Neural cell (in vitro differentiated cells): Measurements from ENCODE around the gene DNAH10. TPM values are rescaled to one million over a fixed set of nuclear protein-coding genes. Genes with fewer than 3 reads are reported as not detected.

Experiments used
- H2AFZ ChIP-seq: fragments of 200-600, 300-800 bp; sonication (generic), shearing (Covaris generic); 2 replicates; pipeline ENCODE4 v1.6.0; 2014; ENCODE audit warnings: low read depth, mild to moderate bottlenecking, antibody characterized with exemption, low read length, moderate library complexity
- H3F3A ChIP-seq: fragments of 200-600 bp; shearing (Covaris generic); 2 replicates; pipeline ENCODE4 v1.6.1; 2016; ENCODE audit warnings: mild to moderate bottlenecking, moderate library complexity, mixed read lengths, antibody characterized with exemption, low read length; ENCODE audit not compliant: insufficient read depth, poor library complexity, severe bottlenecking
- H3K27ac ChIP-seq: fragments of 200-600, 300-800 bp; sonication (generic), shearing (Covaris generic); 2 replicates; pipeline ENCODE4 v1.5.1; 2014; ENCODE audit warnings: mild to moderate bottlenecking, low read length, moderate library complexity
- H3K27me3 ChIP-seq: fragments of 300-800, 200-600 bp; sonication (generic), shearing (Covaris generic); 2 replicates; pipeline ENCODE4 v1.6.0; 2014; ENCODE audit warnings: mild to moderate bottlenecking, low read depth, low read length, moderate library complexity; ENCODE audit not compliant: insufficient read depth
- H3K36me3 ChIP-seq: fragments of 300-800, 200-600 bp; sonication (generic), shearing (Covaris generic); 2 replicates; pipeline ENCODE4 v1.5.1; 2014; ENCODE audit warnings: mild to moderate bottlenecking, antibody characterized with exemption, low read length, moderate library complexity; ENCODE audit not compliant: insufficient read depth
- H3K4me2 ChIP-seq: fragments of 300-800, 200-600 bp; sonication (generic), shearing (Covaris generic); 2 replicates; pipeline ENCODE4 v1.6.0; 2014; ENCODE audit warnings: mild to moderate bottlenecking, low read length
- H3K4me3 ChIP-seq: fragments of 300-800, 200-600 bp; sonication (generic), shearing (Covaris generic); 2 replicates; pipeline ENCODE4 v1.5.1; 2014; ENCODE audit warnings: mild to moderate bottlenecking, low read length, moderate library complexity
- H3K79me2 ChIP-seq: fragments of 200-600 bp; shearing (Covaris generic); replicated peaks from 2 replicates; pipeline ENCODE4 v1.6.0; 2014; ENCODE audit warnings: mild to moderate bottlenecking, low read length, moderate library complexity; ENCODE audit not compliant: insufficient read depth
- H3K9ac ChIP-seq: fragments of 300-800, 200-600 bp; sonication (generic), shearing (Covaris generic); 2 replicates; pipeline ENCODE4 v1.6.1; 2016; ENCODE audit warnings: mild to moderate bottlenecking, low read length, mixed read lengths
- H3K9me2 ChIP-seq: fragments of 200-600 bp; shearing (Covaris generic); 2 replicates; pipeline ENCODE4 v1.6.1; 2016; ENCODE audit warnings: mild to moderate bottlenecking, low read length, mixed read lengths; ENCODE audit not compliant: insufficient read depth
- H3K9me3 ChIP-seq: fragments of 200-600, 300-800 bp; sonication (generic), shearing (Covaris generic); 2 replicates; pipeline ENCODE4 v1.6.1; 2016; ENCODE audit warnings: mild to moderate bottlenecking, mixed run types, low read length, moderate library complexity, mixed read lengths
- H4K20me1 ChIP-seq: fragments of 200-600 bp; shearing (Covaris generic); 2 replicates; pipeline ENCODE4 v1.6.1; 2016; ENCODE audit warnings: mild to moderate bottlenecking, mixed run types; ENCODE audit not compliant: insufficient read depth
- EP300 ChIP-seq: fragments of 450-650 bp; conservative IDR thresholded peaks from 2 replicates; pipeline ENCODE4 v1.6.1; 2014; ENCODE audit warnings: antibody characterized with exemption, mild to moderate bottlenecking, moderate library complexity; ENCODE audit not compliant: poor library complexity, severe bottlenecking
- EZH2 ChIP-seq: fragments of 200-600, 300-800 bp; shearing (Covaris generic), sonication (generic); IDR thresholded peaks from 2 replicates; pipeline ENCODE4 v1.6.1; 2014; ENCODE audit warnings: antibody characterized with exemption, low read length, borderline replicate concordance, mild to moderate bottlenecking; ENCODE audit not compliant: insufficient read depth, poor library complexity, severe bottlenecking
- MXI1 ChIP-seq: fragments of 450-650 bp; conservative IDR thresholded peaks from 2 replicates; pipeline ENCODE4 v1.6.1; 2014; ENCODE audit warnings: antibody characterized with exemption, mild to moderate bottlenecking; ENCODE audit not compliant: poor library complexity, severe bottlenecking
- POLR2AphosphoS5 ChIP-seq: IDR thresholded peaks from 2 replicates; pipeline ENCODE4 v1.6.1; 2012
- RAD21 ChIP-seq: fragments of 450-650 bp; conservative IDR thresholded peaks from 2 replicates; pipeline ENCODE4 v1.6.1; 2014; ENCODE audit warnings: antibody characterized with exemption, mild to moderate bottlenecking, moderate library complexity
- SMC3 ChIP-seq: fragments of 450-650 bp; conservative IDR thresholded peaks from 2 replicates; pipeline ENCODE4 v1.6.1; 2014; ENCODE audit warnings: antibody characterized with exemption, mild to moderate bottlenecking, moderate library complexity; ENCODE audit not compliant: poor library complexity
- TAF1 ChIP-seq: IDR thresholded peaks from 2 replicates; pipeline ENCODE4 v1.6.1; 2012; ENCODE audit warnings: low read depth
- polyA plus RNA-seq: library from polyadenylated mRNA; depleted of rRNA; stranded (reverse); fragments of >200 nt; gene quantifications from 2 replicates; pipeline ENCODE4 v1.2.3, GENCODE V29; 2014
- TF ChIP-seq, protein P1 (sequence below): IDR thresholded peaks from 2 replicates; pipeline ENCODE4 v1.6.1; 2012; ENCODE audit warnings: borderline replicate concordance
- TF ChIP-seq, protein P2 (sequence below): fragments of 450-650 bp; IDR thresholded peaks from 2 replicates; pipeline ENCODE4 v1.5.1; 2014; ENCODE audit warnings: antibody characterized with exemption, mild to moderate bottlenecking, moderate library complexity; ENCODE audit not compliant: poor library complexity, severe bottlenecking

DNAH10 gene
- polyA plus RNA-seq, 1 donor from 2014 or later = 1.9 TPM

DNA sequence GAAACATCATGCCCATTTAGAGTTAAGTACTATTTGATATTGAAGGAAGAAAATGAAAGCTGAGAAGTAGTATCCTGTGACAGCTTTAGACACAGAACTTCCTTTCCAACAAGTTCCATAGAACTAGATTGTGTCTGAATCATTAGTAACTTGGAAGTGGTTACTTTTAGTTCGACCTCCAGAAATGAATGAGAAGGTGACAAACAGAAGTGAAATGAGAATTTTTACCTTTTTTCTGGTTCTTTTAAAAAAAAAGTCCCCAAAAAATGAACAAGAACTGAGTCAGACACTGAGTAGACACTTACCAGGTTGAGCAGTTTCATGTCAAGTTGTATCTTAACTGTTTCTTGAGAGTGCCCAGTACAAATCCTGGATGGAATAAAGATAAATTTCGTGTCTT lies 46.9 kb upstream of the DNAH10 start:
- TF ChIP-seq EP300 = no peak
- no peak for TF ChIP-seq RAD21
- no peak for TF ChIP-seq SMC3
- TF ChIP-seq, protein P1, sequence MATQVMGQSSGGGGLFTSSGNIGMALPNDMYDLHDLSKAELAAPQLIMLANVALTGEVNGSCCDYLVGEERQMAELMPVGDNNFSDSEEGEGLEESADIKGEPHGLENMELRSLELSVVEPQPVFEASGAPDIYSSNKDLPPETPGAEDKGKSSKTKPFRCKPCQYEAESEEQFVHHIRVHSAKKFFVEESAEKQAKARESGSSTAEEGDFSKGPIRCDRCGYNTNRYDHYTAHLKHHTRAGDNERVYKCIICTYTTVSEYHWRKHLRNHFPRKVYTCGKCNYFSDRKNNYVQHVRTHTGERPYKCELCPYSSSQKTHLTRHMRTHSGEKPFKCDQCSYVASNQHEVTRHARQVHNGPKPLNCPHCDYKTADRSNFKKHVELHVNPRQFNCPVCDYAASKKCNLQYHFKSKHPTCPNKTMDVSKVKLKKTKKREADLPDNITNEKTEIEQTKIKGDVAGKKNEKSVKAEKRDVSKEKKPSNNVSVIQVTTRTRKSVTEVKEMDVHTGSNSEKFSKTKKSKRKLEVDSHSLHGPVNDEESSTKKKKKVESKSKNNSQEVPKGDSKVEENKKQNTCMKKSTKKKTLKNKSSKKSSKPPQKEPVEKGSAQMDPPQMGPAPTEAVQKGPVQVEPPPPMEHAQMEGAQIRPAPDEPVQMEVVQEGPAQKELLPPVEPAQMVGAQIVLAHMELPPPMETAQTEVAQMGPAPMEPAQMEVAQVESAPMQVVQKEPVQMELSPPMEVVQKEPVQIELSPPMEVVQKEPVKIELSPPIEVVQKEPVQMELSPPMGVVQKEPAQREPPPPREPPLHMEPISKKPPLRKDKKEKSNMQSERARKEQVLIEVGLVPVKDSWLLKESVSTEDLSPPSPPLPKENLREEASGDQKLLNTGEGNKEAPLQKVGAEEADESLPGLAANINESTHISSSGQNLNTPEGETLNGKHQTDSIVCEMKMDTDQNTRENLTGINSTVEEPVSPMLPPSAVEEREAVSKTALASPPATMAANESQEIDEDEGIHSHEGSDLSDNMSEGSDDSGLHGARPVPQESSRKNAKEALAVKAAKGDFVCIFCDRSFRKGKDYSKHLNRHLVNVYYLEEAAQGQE = no peak
- no peak for TF ChIP-seq MXI1
- TF ChIP-seq POLR2AphosphoS5 = no peak
- no peak for TF ChIP-seq TAF1
- no peak for TF ChIP-seq EZH2
- TF ChIP-seq, protein P2, sequence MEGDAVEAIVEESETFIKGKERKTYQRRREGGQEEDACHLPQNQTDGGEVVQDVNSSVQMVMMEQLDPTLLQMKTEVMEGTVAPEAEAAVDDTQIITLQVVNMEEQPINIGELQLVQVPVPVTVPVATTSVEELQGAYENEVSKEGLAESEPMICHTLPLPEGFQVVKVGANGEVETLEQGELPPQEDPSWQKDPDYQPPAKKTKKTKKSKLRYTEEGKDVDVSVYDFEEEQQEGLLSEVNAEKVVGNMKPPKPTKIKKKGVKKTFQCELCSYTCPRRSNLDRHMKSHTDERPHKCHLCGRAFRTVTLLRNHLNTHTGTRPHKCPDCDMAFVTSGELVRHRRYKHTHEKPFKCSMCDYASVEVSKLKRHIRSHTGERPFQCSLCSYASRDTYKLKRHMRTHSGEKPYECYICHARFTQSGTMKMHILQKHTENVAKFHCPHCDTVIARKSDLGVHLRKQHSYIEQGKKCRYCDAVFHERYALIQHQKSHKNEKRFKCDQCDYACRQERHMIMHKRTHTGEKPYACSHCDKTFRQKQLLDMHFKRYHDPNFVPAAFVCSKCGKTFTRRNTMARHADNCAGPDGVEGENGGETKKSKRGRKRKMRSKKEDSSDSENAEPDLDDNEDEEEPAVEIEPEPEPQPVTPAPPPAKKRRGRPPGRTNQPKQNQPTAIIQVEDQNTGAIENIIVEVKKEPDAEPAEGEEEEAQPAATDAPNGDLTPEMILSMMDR = no peak
- Histone ChIP-seq H4K20me1 (no peaks in the 10 kb centered on the region), H3K9ac (no peak overlapping the region), H3K9me3 (no peaks in the 10 kb centered on the region), H3K27ac (no peak overlapping the region), H3K79me2 (peaks cover 31% of the 10 kb centered on the region), H3K36me3 (no peaks in the 10 kb centered on the region), H3K4me3 (no peak overlapping the region), H3K4me2 (no peak overlapping the region), H3K27me3 (no peaks in the 10 kb centered on the region), H2AFZ (no peak overlapping the region), H3F3A (no peaks in the 10 kb centered on the region), H3K9me2 (no peaks in the 10 kb centered on the region)

DNA sequence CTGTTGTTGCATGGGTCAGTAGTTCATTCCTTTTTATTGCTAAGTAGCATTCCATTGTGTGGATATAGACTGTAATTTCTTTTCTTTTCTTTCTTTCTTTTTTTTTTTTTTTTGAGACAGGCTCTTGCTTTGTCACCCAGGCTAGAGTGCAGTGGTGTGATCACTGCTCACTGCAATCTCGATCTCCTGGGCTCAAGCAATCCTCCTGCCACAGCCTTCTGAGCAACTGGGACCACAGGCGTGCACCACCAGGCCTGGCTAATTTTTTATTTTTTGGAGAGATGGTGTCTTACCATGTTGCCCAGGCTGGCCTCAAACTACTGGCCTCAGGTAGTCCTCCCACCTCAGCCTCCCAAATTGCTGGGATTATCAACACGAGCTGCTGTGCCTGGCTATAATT lies 44.8 kb upstream of the DNAH10 start:
- Histone ChIP-seq H4K20me1 (no peaks in the 10 kb centered on the region), H3K27me3 (no peaks in the 10 kb centered on the region), H3K27ac (no peak overlapping the region), H2AFZ (no peak overlapping the region), H3K9me2 (no peaks in the 10 kb centered on the region), H3K4me3 (no peak overlapping the region), H3K4me2 (no peak overlapping the region), H3K9ac (no peak overlapping the region), H3F3A (no peaks in the 10 kb centered on the region), H3K9me3 (no peaks in the 10 kb centered on the region), H3K79me2 (peaks cover 31% of the 10 kb centered on the region), H3K36me3 (no peaks in the 10 kb centered on the region)
- no peak for TF ChIP-seq TAF1
- TF ChIP-seq EZH2 = no peak
- no peak for TF ChIP-seq MXI1
- TF ChIP-seq, protein P2 = no peak
- no peak for TF ChIP-seq RAD21
- no peak for TF ChIP-seq EP300
- TF ChIP-seq SMC3 = no peak
- TF ChIP-seq POLR2AphosphoS5 = no peak
- TF ChIP-seq, protein P1 = no peak
